H1 (cell line): ENCODE measurements around the gene PSPN. TPM values are rescaled to one million over a fixed set of nuclear protein-coding genes. Genes with fewer than 3 reads are reported as not detected.
A peak's percentile ranks its signal among the peaks of the same experiment; 100 is the strongest.

Source experiments
- CTCF ChIA-PET: fragments of 300-600 bp; sonication (Branson Sonifier 250); formaldehyde crosslinking; loops from one replicate; lab custom pipeline; 2021; ENCODE audit not compliant: partially characterized antibody; lab: Charles Lee
- POLR2A ChIA-PET: fragments of 300-600 bp; sonication (Branson Sonifier 250); formaldehyde crosslinking; loops from one replicate; lab custom pipeline; 2021; ENCODE audit warnings: inconsistent platforms; ENCODE audit not compliant: partially characterized antibody; lab: Charles Lee
- DNase-seq, 2 experiments: peaks; one replicate each; pipeline versions ENCODE4 v3.0.0 to v3.0.0-alpha.2; 2010 to 2022; ENCODE audit warnings: low spot score in 2 of 2, low read depth in 1 of 2, mixed read lengths in 1 of 2
- FAIRE-seq: peaks from 2 replicates; lab custom pipeline; 2011; peaks lifted over from hg19 to GRCh38; lab: Jason Lieb, UNC
- H2AFZ ChIP-seq: 2 replicates; pipeline ENCODE4 v1.8.1; 2012; ENCODE audit warnings: low read length, inconsistent platforms
- H2AK5ac ChIP-seq: 2 replicates; pipeline ENCODE4 v1.6.1; 2013; ENCODE audit warnings: low read depth, low read length
- H2BK120ac ChIP-seq: replicated peaks from 2 replicates; pipeline ENCODE3; 2013; ENCODE audit warnings: low read depth, low read length, inconsistent platforms
- H2BK12ac ChIP-seq: 2 replicates; pipeline ENCODE4 v1.6.1; 2013; ENCODE audit warnings: low read depth, low read length
- H2BK15ac ChIP-seq: 2 replicates; pipeline ENCODE4 v1.6.1; 2013; ENCODE audit warnings: low read length
- H2BK20ac ChIP-seq: 2 replicates; pipeline ENCODE4 v1.6.1; 2013; ENCODE audit warnings: low read length
- H2BK5ac ChIP-seq: 2 replicates; pipeline ENCODE4 v1.6.1; 2013; ENCODE audit warnings: low read depth, low read length
- H3K14ac ChIP-seq: 2 replicates; pipeline ENCODE4 v1.6.1; 2013; ENCODE audit warnings: inconsistent platforms; ENCODE audit not compliant: insufficient read length
- H3K18ac ChIP-seq: 2 replicates; pipeline ENCODE4 v1.6.1; 2013; ENCODE audit warnings: low read length; ENCODE audit errors: extremely low read depth
- H3K23ac ChIP-seq: 2 replicates; pipeline ENCODE4 v1.6.1; 2013; ENCODE audit warnings: inconsistent platforms; ENCODE audit not compliant: insufficient read length
- H3K23me2 ChIP-seq: 2 replicates; pipeline ENCODE4 v1.6.1; 2013; ENCODE audit warnings: low read depth, low read length
- H3K27ac ChIP-seq: 2 replicates; pipeline ENCODE4 v1.6.1; 2011; ENCODE audit warnings: low read depth, low read length, inconsistent platforms
- H3K27me3 ChIP-seq, 4 experiments: replicated peaks in 1 of 4; 1 replicate in 1 of 4; 2 replicates in 3 of 4; pipeline versions ENCODE4 v1.6.1 to v1.8.1; 2011 to 2013; ENCODE audit warnings: low read length in 3 of 4, mild to moderate bottlenecking in 3 of 4, inconsistent platforms in 2 of 4, mixed read lengths in 2 of 4, moderate library complexity in 1 of 4; ENCODE audit not compliant: control insufficient read depth in 3 of 4, insufficient read depth in 3 of 4; ENCODE audit errors: extremely low read depth in 1 of 4
- H3K36me3 ChIP-seq, 4 experiments: 2 replicates each; pipeline versions ENCODE4 v1.6.1 to v1.8.1; 2011 to 2013; ENCODE audit warnings: mild to moderate bottlenecking in 4 of 4, low read length in 3 of 4, moderate library complexity in 2 of 4, control low read depth in 1 of 4, inconsistent platforms in 1 of 4; ENCODE audit not compliant: insufficient read depth in 4 of 4, control insufficient read depth in 2 of 4
- H3K4ac ChIP-seq: replicated peaks from 2 replicates; pipeline ENCODE3; 2013; ENCODE audit warnings: low read length, low read depth, mixed read lengths, inconsistent platforms; ENCODE audit not compliant: insufficient read length
- H3K4me1 ChIP-seq, 4 experiments: replicated peaks in 1 of 4; 1 replicate in 1 of 4; 2 replicates in 3 of 4; pipeline versions ENCODE4 v1.6.1 to v1.8.1; 2011 to 2013; ENCODE audit warnings: low read length in 3 of 4, inconsistent platforms in 2 of 4, mixed read lengths in 1 of 4; ENCODE audit not compliant: insufficient read depth in 4 of 4, control insufficient read depth in 3 of 4
- H3K4me2 ChIP-seq, 2 experiments: 2 replicates each; pipeline versions ENCODE4 v1.6.1 to v1.8.1; 2011 to 2013; ENCODE audit warnings: low read depth in 2 of 2, low read length in 2 of 2, control low read depth in 1 of 2, inconsistent platforms in 1 of 2, mild to moderate bottlenecking in 1 of 2; ENCODE audit not compliant: insufficient read depth in 1 of 2
- H3K4me3 ChIP-seq, 4 experiments: fragments of 200-600, 300-600 bp in 1 of 4; sonication (generic), shearing (Covaris generic), sonication (Bioruptor Twin) in 1 of 4; 2 replicates each; pipeline versions ENCODE4 v1.5.1 to v1.8.1; 2011 to 2016; ENCODE audit warnings: low read length in 4 of 4, low read depth in 3 of 4, control low read depth in 2 of 4, inconsistent platforms in 2 of 4, mild to moderate bottlenecking in 2 of 4, mixed read lengths in 1 of 4, moderate library complexity in 1 of 4; ENCODE audit not compliant: insufficient read depth in 2 of 4; ENCODE audit errors: extremely low read depth in 1 of 4
- H3K56ac ChIP-seq: replicated peaks from 2 replicates; pipeline ENCODE3; 2013; ENCODE audit warnings: low read depth, mild to moderate bottlenecking, mixed read lengths, low read length, inconsistent platforms; ENCODE audit not compliant: insufficient read length
- H3K79me1 ChIP-seq: 2 replicates; pipeline ENCODE4 v1.6.1; 2013; ENCODE audit warnings: low read depth, low read length, control low read depth
- H3K79me2 ChIP-seq, 2 experiments: 2 replicates each; pipeline versions ENCODE4 v1.6.1 to v1.8.1; 2012 to 2013; ENCODE audit warnings: low read length in 2 of 2, mild to moderate bottlenecking in 2 of 2, inconsistent platforms in 1 of 2; ENCODE audit not compliant: insufficient read depth in 2 of 2, control insufficient read depth in 1 of 2
- H3K9ac ChIP-seq, 4 experiments: replicated peaks in 1 of 4; 1 replicate in 1 of 4; 2 replicates in 3 of 4; pipeline versions ENCODE4 v1.6.1 to v1.8.1; 2011 to 2013; ENCODE audit warnings: low read depth in 3 of 4, low read length in 3 of 4, control low read depth in 2 of 4, mild to moderate bottlenecking in 2 of 4, moderate library complexity in 2 of 4, inconsistent platforms in 1 of 4; ENCODE audit errors: extremely low read depth in 1 of 4
- H3K9me3 ChIP-seq, 2 experiments: 2 replicates each; pipeline versions ENCODE4 v1.6.1 to v1.8.1; 2012 to 2013; ENCODE audit warnings: mild to moderate bottlenecking in 2 of 2, moderate library complexity in 2 of 2, control low read depth in 1 of 2, inconsistent platforms in 1 of 2, low read depth in 1 of 2, low read length in 1 of 2, mixed read lengths in 1 of 2; ENCODE audit not compliant: insufficient read depth in 2 of 2
- H4K20me1 ChIP-seq, 2 experiments: replicated peaks in 1 of 2; 2 replicates each; pipeline versions ENCODE3 to v1.8.1; 2011 to 2013; ENCODE audit warnings: inconsistent platforms in 2 of 2, low read length in 2 of 2, mild to moderate bottlenecking in 1 of 2; ENCODE audit not compliant: insufficient read depth in 2 of 2, control insufficient read depth in 1 of 2
- H4K5ac ChIP-seq: 2 replicates; pipeline ENCODE4 v1.6.1; 2013; ENCODE audit warnings: low read length, low read depth, mixed read lengths, inconsistent platforms; ENCODE audit not compliant: insufficient read length
- H4K8ac ChIP-seq: 2 replicates; pipeline ENCODE4 v1.8.0; 2013; ENCODE audit warnings: mild to moderate bottlenecking, moderate library complexity, low read length, inconsistent platforms; ENCODE audit not compliant: insufficient read depth; ENCODE audit errors: extremely low read depth
- H4K91ac ChIP-seq: replicated peaks from 2 replicates; pipeline ENCODE3; 2013; ENCODE audit warnings: low read length, mixed read lengths, inconsistent platforms; ENCODE audit not compliant: insufficient read length
- EGR1 ChIP-seq: IDR thresholded peaks from 2 replicates; pipeline ENCODE4 v1.6.1; 2011; ENCODE audit warnings: low read depth, low read length, borderline replicate concordance
- FOSL1 ChIP-seq: IDR thresholded peaks from 2 replicates; pipeline ENCODE4 v1.6.1; 2011; ENCODE audit warnings: mild to moderate bottlenecking, low read depth, low read length, moderate library complexity; ENCODE audit not compliant: insufficient read depth
- KDM1A ChIP-seq: fragments of 200-600, 300-600 bp; sonication (generic); IDR thresholded peaks from 2 replicates; pipeline ENCODE4 v1.7.1; 2016; ENCODE audit warnings: mild to moderate bottlenecking, low read length, borderline replicate concordance
- RAD21 ChIP-seq, 2 experiments: IDR thresholded peaks in 1 of 2; conservative IDR thresholded peaks in 1 of 2; 2 replicates each; pipeline ENCODE4 v1.6.1; 2011; ENCODE audit warnings: low read depth in 2 of 2, low read length in 2 of 2, improper control_type of control experiment in 1 of 2, inconsistent platforms in 1 of 2, mild to moderate bottlenecking in 1 of 2, moderate library complexity in 1 of 2
- RFX5 ChIP-seq: IDR thresholded peaks from 2 replicates; pipeline ENCODE4 v1.6.1; 2011; ENCODE audit warnings: low read depth, low read length, improper control_type of control experiment, borderline replicate concordance
- SP1 ChIP-seq: IDR thresholded peaks from 2 replicates; pipeline ENCODE4 v1.6.1; 2011; ENCODE audit warnings: low read depth, low read length
- whole genome bisulfite sequencing, 2 experiments: shearing (Covaris generic) in 1 of 2; methylation state at CpG; one replicate each; pipeline versions ENCODE4 v1.1.6 to v1.1.7; 2013 to 2015; ENCODE audit warnings: low lambda C conversion rate in 2 of 2, mixed read lengths in 2 of 2, inconsistent platforms in 1 of 2, low coverage in 1 of 2, missing lambda C conversion rate in 1 of 2; ENCODE audit not compliant: insufficient replicate concordance in 2 of 2, insufficient coverage in 1 of 2, insufficient read length in 1 of 2; ENCODE audit errors: extremely low coverage in 1 of 2, missing lambda C conversion rate in 1 of 2; 5-methylcytosine and 5-hydroxymethylcytosine counted together
- polyA plus RNA-seq, 7 experiments: library from polyadenylated mRNA; depleted of rRNA in 3 of 7; stranded (reverse) in 5 of 7; unstranded in 2 of 7; fragments of >200 nt in 5 of 7; fragments of 200-250 nt in 2 of 7; gene quantifications; 1 replicate in 5 of 7; 2 replicates in 1 of 7; 4 replicates in 1 of 7; pipeline versions ENCODE4 v1.2.1 to v1.2.3, GENCODE V29; 2011 to 2013; ENCODE audit warnings: missing spikeins in 2 of 7, mixed read lengths in 2 of 7
- total RNA-seq: library from RNA; stranded (reverse); fragmentation: NEBNext Ultra II Directional; extraction: Animal tissue kit (Norgen Biotek cat#: 25700); gene quantifications from 2 replicates; pipeline ENCODE4 v1.2.1, GENCODE V29; 2021
- TF ChIP-seq, protein P1 (sequence below): IDR thresholded peaks from 2 replicates; pipeline ENCODE4 v1.6.1; 2012; ENCODE audit warnings: low read length, inconsistent platforms

PSPN gene
- total and polyA plus RNA-seq, 2 of the 8 experiments (the other 6 are each of a cell fraction or from before 2014, with no cell fraction given): 1.0 to 2.1 TPM

DNA sequence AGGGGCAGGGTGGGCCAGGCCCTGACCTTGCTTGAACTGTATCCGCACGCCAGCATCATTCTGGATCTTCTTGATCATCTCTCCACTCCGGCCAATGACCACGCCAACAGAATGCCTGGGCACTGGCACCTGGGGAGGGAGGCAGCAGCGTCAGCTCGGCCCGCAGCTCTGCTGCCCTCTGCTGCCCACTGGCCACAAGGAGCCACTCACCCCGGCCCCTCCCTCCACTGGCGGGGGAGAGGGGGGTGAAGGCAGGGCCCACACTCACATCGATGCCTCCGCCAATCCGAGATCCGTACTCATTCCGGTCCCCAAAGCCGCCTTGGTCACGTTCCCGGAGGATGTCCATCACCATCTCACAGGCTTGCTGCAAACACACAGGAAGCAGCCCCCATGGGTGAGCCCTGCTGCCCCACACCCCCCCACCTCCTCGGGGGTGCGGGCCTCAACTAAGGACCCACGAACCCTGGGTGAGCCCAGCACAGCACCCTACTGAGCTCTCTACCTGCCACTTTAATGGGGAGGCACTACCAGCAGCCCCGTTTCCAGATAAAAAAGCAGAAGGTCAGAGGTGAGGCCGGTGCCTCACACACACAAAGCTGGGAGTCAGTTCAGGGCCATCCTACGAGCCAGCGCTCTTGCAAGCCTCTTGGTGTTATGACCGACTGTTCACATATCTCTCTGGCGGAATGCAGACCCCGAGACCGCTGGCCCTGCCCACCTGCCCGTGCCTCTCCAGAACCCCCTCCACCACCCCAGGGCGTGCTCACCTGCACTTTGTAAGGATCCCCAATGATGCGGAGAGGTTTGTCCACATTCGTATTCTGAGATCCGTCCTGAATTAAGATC is 42.2 kb upstream of the PSPN start:
- H3K56ac ChIP-seq: no peak overlapping the region
- no peak overlapping the region for H2BK12ac ChIP-seq
- no peak overlapping the region for H4K5ac ChIP-seq
- no peak overlapping the region for H3K14ac ChIP-seq
- H2AK5ac ChIP-seq: no peak overlapping the region
- no peaks in the 10 kb centered on the region for H3K23me2 ChIP-seq
- H3K79me2 ChIP-seq: peaks cover 22 to 56% of the 10 kb centered on the region in 2 experiments
- peaks cover 51 to 90% (median 78%) of the 10 kb centered on the region in 4 experiments for H3K36me3 ChIP-seq
- H3K27ac ChIP-seq: no peak overlapping the region
- no peak overlapping the region for H3K4me2 ChIP-seq
- no peak overlapping the region for H4K91ac ChIP-seq
- H3K4me3 ChIP-seq: no peak overlapping the region
- peaks cover 20% of the 10 kb centered on the region for H3K79me1 ChIP-seq
- H4K8ac ChIP-seq: peak overlapping the region; percentile 35; the same call in 1 of the 2 replicates
- no peak overlapping the region for H2AFZ ChIP-seq
- POLR2A ChIA-PET: interaction anchor here (0.8 to 1.5 kb wide), 8 partner anchors 14 to 209 kb away, joined by 3 to 6 read pairs (median 3); partner anchors contain the start of genes ALKBH7 and CRB3
- no peak overlapping the region; the same call in 1 of the 2 replicates for H2BK5ac ChIP-seq
- CTCF ChIA-PET: interaction anchor here (0.6 to 1.4 kb wide), 5 partner anchors 9 to 228 kb away, joined by 3 to 5 read pairs (median 3); no protein-coding TSS in a partner anchor
- H3K9me3 ChIP-seq: no peaks in the 10 kb centered on the region
- peaks cover 0 to 4% (median 0%) of the 10 kb centered on the region in 4 experiments; a peak in 3 of 7 replicates for H3K4me1 ChIP-seq
- peaks cover 44 to 67% of the 10 kb centered on the region in 2 experiments for H4K20me1 ChIP-seq
- FAIRE-seq: no peak
- no peak overlapping the region for H3K4ac ChIP-seq
- H2BK20ac ChIP-seq: no peak overlapping the region
- peak in 1 of 2 experiments; percentile 65 for DNase-seq
- H3K23ac ChIP-seq: no peak overlapping the region
- no peak overlapping the region for H3K18ac ChIP-seq
- WGBS, 2 experiments: 91% methylated on average over 23 of the region's 33 CpGs; no CpG with 5 or more reads in 1 of the 2 experiments
- no peak overlapping the region for H2BK15ac ChIP-seq
- H2BK120ac ChIP-seq: no peak overlapping the region
- H3K9ac ChIP-seq: no peak overlapping the region
- H3K27me3 ChIP-seq: no peaks in the 10 kb centered on the region
- TF ChIP-seq, protein P1, sequence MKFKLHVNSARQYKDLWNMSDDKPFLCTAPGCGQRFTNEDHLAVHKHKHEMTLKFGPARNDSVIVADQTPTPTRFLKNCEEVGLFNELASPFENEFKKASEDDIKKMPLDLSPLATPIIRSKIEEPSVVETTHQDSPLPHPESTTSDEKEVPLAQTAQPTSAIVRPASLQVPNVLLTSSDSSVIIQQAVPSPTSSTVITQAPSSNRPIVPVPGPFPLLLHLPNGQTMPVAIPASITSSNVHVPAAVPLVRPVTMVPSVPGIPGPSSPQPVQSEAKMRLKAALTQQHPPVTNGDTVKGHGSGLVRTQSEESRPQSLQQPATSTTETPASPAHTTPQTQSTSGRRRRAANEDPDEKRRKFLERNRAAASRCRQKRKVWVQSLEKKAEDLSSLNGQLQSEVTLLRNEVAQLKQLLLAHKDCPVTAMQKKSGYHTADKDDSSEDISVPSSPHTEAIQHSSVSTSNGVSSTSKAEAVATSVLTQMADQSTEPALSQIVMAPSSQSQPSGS: no peak
- peak; percentile 20 to 46; a peak in 2 of 4 replicates for TF ChIP-seq RAD21 (IDR thresholded peaks at IDR 0.05 in 1 of 2, conservative IDR thresholded peaks at IDR 0.05 in 1 of 2; ENCODE audit: low read depth in 2 of 2, low read length in 2 of 2)
- TF ChIP-seq RFX5: no peak
- no peak for TF ChIP-seq FOSL1
- TF ChIP-seq SP1: no peak
- TF ChIP-seq KDM1A: no peak
- TF ChIP-seq EGR1: no peak
